ENCODE results near the gene EBI3. TPM values are rescaled to one million over a fixed set of nuclear protein-coding genes. Genes with fewer than 3 reads are reported as not detected.
"Not testable (repeated sequence)": the region's sequence is repeated elsewhere in the genome, so short reads cannot be mapped to it uniquely, and the experiment has no call there.

The EBI3 gene
- total RNA-seq, 2 donors from 2014 or later: not detected

- 92 to 96% methylated on average over 9 to 13 of the region's 13 CpGs for WGBS, 2 experiments (ENCODE audit: insufficient coverage in 1 of 2, insufficient read length in 1 of 2)
- no peak overlapping the region for H3K9ac ChIP-seq (ENCODE audit: extremely low read depth, low read length, poor library complexity, severe bottlenecking)
- H3K36me3 ChIP-seq (ENCODE audit: control insufficient read depth, insufficient read depth, low read length): peaks cover 12% of the 10 kb centered on the region
- Mint-ChIP-seq H3K9me3 (no peaks in the 10 kb centered on the region), H3K27ac (no peak overlapping the region), H3K4me3 (no peak overlapping the region), H3K36me3 (ENCODE audit: low read depth) (peaks cover 43% of the 10 kb centered on the region), H3K4me1 (no peaks in the 10 kb centered on the region), H3K27me3 (ENCODE audit: insufficient read depth) (no peaks in the 10 kb centered on the region)
- no peaks in the 10 kb centered on the region for H3K27me3 ChIP-seq (ENCODE audit: control insufficient read depth, insufficient read depth, low read length, poor library complexity, severe bottlenecking)
- no peaks in the 10 kb centered on the region for H3K4me1 ChIP-seq (ENCODE audit: control insufficient read depth, insufficient read depth, low read length)
- no peak overlapping the region for H3K4me3 ChIP-seq (ENCODE audit: low read length)
- no peak overlapping the region for H3K27ac ChIP-seq (ENCODE audit: low read depth, low read length)
- TF ChIP-seq CTCF (conservative IDR thresholded peaks at IDR 0.05): no peak
- no peak for DNase-seq
- H3K9me3 ChIP-seq (ENCODE audit: control insufficient read depth, low read length): no peaks in the 10 kb centered on the region
These were observed 39.6 kb downstream of the EBI3 start for GRCh38 chr19:4268816-4269430.

GRCh38 chr19:4272894-4273293 lies 43.6 kb downstream of the EBI3 start:
- Histone ChIP-seq H3K36me3 (ENCODE audit: control insufficient read depth, insufficient read depth, low read length) (peaks cover 12% of the 10 kb centered on the region), H3K4me1 (ENCODE audit: control insufficient read depth, insufficient read depth, low read length) (no peaks in the 10 kb centered on the region), H3K4me3 (ENCODE audit: low read length) (no peak overlapping the region), H3K27ac (ENCODE audit: low read depth, low read length) (no peak overlapping the region), H3K27me3 (ENCODE audit: control insufficient read depth, insufficient read depth, low read length, poor library complexity, severe bottlenecking) (no peaks in the 10 kb centered on the region), H3K9ac (ENCODE audit: extremely low read depth, low read length, poor library complexity, severe bottlenecking) (no peak overlapping the region), H3K9me3 (ENCODE audit: control insufficient read depth, low read length) (no peaks in the 10 kb centered on the region)
- TF ChIP-seq CTCF (conservative IDR thresholded peaks at IDR 0.05): no peak
- peaks cover 3% of the 10 kb centered on the region for H3K27me3 Mint-ChIP-seq (ENCODE audit: insufficient read depth)
- no peaks in the 10 kb centered on the region for H3K4me1 Mint-ChIP-seq
- H3K27ac Mint-ChIP-seq: no peak overlapping the region
- H3K36me3 Mint-ChIP-seq (ENCODE audit: low read depth): peaks cover 23% of the 10 kb centered on the region
- no peak overlapping the region for H3K4me3 Mint-ChIP-seq
- no peak for DNase-seq
- H3K9me3 Mint-ChIP-seq: no peaks in the 10 kb centered on the region
- WGBS, 2 experiments (ENCODE audit: insufficient coverage in 1 of 2, insufficient read length in 1 of 2): 60 to 88% methylated on average over 2 to 10 of the region's 10 CpGs

- H3K9ac ChIP-seq (ENCODE audit: extremely low read depth, low read length, poor library complexity, severe bottlenecking); H3K4me1 Mint-ChIP-seq: not testable (repeated sequence)
- 90 to 94% methylated on average over 5 to 6 of the region's 6 CpGs for WGBS, 2 experiments (ENCODE audit: insufficient coverage in 1 of 2, insufficient read length in 1 of 2)
These were observed 45.0 kb downstream of the EBI3 start for GRCh38 chr19:4274321-4274686.

More at GRCh38 chr19:4274321-4274686, 45.0 kb downstream of the EBI3 start:
- H3K27ac ChIP-seq (ENCODE audit: low read depth, low read length); H3K9me3 Mint-ChIP-seq; DNase-seq; H3K27me3 ChIP-seq (ENCODE audit: control insufficient read depth, insufficient read depth, low read length, poor library complexity, severe bottlenecking); H3K4me3 ChIP-seq (ENCODE audit: low read length); H3K4me1 ChIP-seq (ENCODE audit: control insufficient read depth, insufficient read depth, low read length); H3K36me3 ChIP-seq (ENCODE audit: control insufficient read depth, insufficient read depth, low read length); H3K9me3 ChIP-seq (ENCODE audit: control insufficient read depth, low read length); H3K4me3 Mint-ChIP-seq; H3K27ac Mint-ChIP-seq: not testable (repeated sequence)
- peaks cover 11% of the 10 kb centered on the region for H3K27me3 Mint-ChIP-seq (ENCODE audit: insufficient read depth)
- H3K36me3 Mint-ChIP-seq (ENCODE audit: low read depth): peaks cover 14% of the 10 kb centered on the region
